ENCODE measurements around the gene TFPI. TPM values are rescaled to one million over a fixed set of nuclear protein-coding genes. Genes with fewer than 3 reads are reported as not detected.
"Not testable (repeated sequence)": the region's sequence is repeated elsewhere in the genome, so short reads cannot be mapped to it uniquely, and the experiment has no call there.

TFPI gene
- total RNA-seq, 4 donors from 2014 or later, result 7.1 to 28.9 (median 20.2) TPM

- no peak for DNase-seq
- no peak overlapping the region for H3K27ac ChIP-seq
- WGBS, 2 donors (ENCODE audit: low coverage in 1 of 2), result 96 to 100% methylated on average over 1 to 7 of the region's 7 CpGs
- intact Hi-C loops (cut with DNase I; ENCODE audit: low total_unique reads), result no loop called here
- TF ChIP-seq POLR2A (IDR thresholded peaks at IDR 0.05), result no peak
- no peak for TF ChIP-seq POLR2AphosphoS5 (IDR thresholded peaks at IDR 0.05)
- TF ChIP-seq EP300 (IDR thresholded peaks at IDR 0.05; ENCODE audit: low read depth), result no peak
- TF ChIP-seq CTCF (IDR thresholded peaks at IDR 0.05), result no peak
- in situ Hi-C loops (cut with MboI; ENCODE audit: low pct_ligation_motif_present in 1 of 4, low pct_unique_long_range_greater_than_20kb in 1 of 4, low sequenced_read_pairs in 3 of 4), result loop anchor here in 1 of 4 donors (25.0 kb wide), 1 partner anchor 317 kb away; no protein-coding TSS in a partner anchor
- H3K4me1 ChIP-seq, result no peaks in the 10 kb centered on the region
- no peaks in the 10 kb centered on the region for H3K27me3 ChIP-seq
- no peak overlapping the region for H3K4me3 ChIP-seq
- peaks cover 0 to 11% of the 10 kb centered on the region in 2 donors for H3K9me3 ChIP-seq
- H3K36me3 ChIP-seq, result no peaks in the 10 kb centered on the region
Observed at GRCh38 chr2:187520121-187520624, 34.1 kb downstream of the TFPI start.

GRCh38 chr2:187519419-187520120 is 34.7 kb downstream of the TFPI start:
- H3K36me3 ChIP-seq, result no peaks in the 10 kb centered on the region
- DNase-seq, result no peak
- TF ChIP-seq POLR2A (IDR thresholded peaks at IDR 0.05) (no peak), EP300 (IDR thresholded peaks at IDR 0.05; ENCODE audit: low read depth) (no peak), POLR2AphosphoS5 (IDR thresholded peaks at IDR 0.05) (no peak)
- intact Hi-C loops (cut with DNase I; ENCODE audit: low total_unique reads), result no loop called here
- H3K4me3 ChIP-seq, result no peak overlapping the region
- no peaks in the 10 kb centered on the region for H3K27me3 ChIP-seq
- peaks cover 0 to 11% of the 10 kb centered on the region in 2 donors for H3K9me3 ChIP-seq
- no peaks in the 10 kb centered on the region for H3K4me1 ChIP-seq
- in situ Hi-C loops (cut with MboI; ENCODE audit: low pct_ligation_motif_present in 1 of 4, low pct_unique_long_range_greater_than_20kb in 1 of 4, low sequenced_read_pairs in 3 of 4), result loop anchor here in 1 of 4 donors (25.0 kb wide), 1 partner anchor 318 kb away; no protein-coding TSS in a partner anchor
- no peak overlapping the region for H3K27ac ChIP-seq
- WGBS, 2 donors (ENCODE audit: low coverage in 1 of 2), result 90% methylated on average over 7 of the region's 7 CpGs; no CpG with 5 or more reads in 1 of the 2 donors

- 73 to 86% methylated on average over 1 of the region's 1 CpG for WGBS, 2 donors (ENCODE audit: low coverage in 1 of 2)
- DNase-seq; H3K36me3 ChIP-seq; H3K27me3 ChIP-seq; H3K4me1 ChIP-seq; intact Hi-C loops (cut with DNase I; ENCODE audit: low total_unique reads); H3K4me3 ChIP-seq; H3K27ac ChIP-seq: not testable (repeated sequence)
- in situ Hi-C loops (cut with MboI; ENCODE audit: low pct_ligation_motif_present in 1 of 4, low pct_unique_long_range_greater_than_20kb in 1 of 4, low sequenced_read_pairs in 3 of 4), result loop anchor here in 1 of 4 donors (25.0 kb wide), 1 partner anchor 319 kb away; no protein-coding TSS in a partner anchor
- H3K9me3 ChIP-seq, result peaks cover 0 to 11% of the 10 kb centered on the region in 2 donors
Observed at GRCh38 chr2:187517750-187518361, 36.4 kb downstream of the TFPI start.

GRCh38 chr2:187516630-187517510 is 37.4 kb downstream of the TFPI start:
- DNase-seq; H3K4me1 ChIP-seq; H3K27ac ChIP-seq; H3K36me3 ChIP-seq; intact Hi-C loops (cut with DNase I; ENCODE audit: low total_unique reads); H3K27me3 ChIP-seq; H3K4me3 ChIP-seq: not testable (repeated sequence)
- in situ Hi-C loops (cut with MboI; ENCODE audit: low pct_ligation_motif_present in 1 of 4, low pct_unique_long_range_greater_than_20kb in 1 of 4, low sequenced_read_pairs in 3 of 4), result loop anchor here in 1 of 4 donors (25.0 kb wide), 1 partner anchor 320 kb away; no protein-coding TSS in a partner anchor
- 85 to 88% methylated on average over 9 to 15 of the region's 15 CpGs for WGBS, 2 donors (ENCODE audit: low coverage in 1 of 2)
- peaks cover 0 to 11% of the 10 kb centered on the region in 2 donors for H3K9me3 ChIP-seq

GRCh38 chr2:187514930-187515329 is 39.3 kb downstream of the TFPI start:
- no peaks in the 10 kb centered on the region for H3K36me3 ChIP-seq
- no peaks in the 10 kb centered on the region for H3K27me3 ChIP-seq
- intact Hi-C loops (cut with DNase I; ENCODE audit: low total_unique reads) (no loop called here), in situ Hi-C loops (cut with MboI; ENCODE audit: low pct_ligation_motif_present in 1 of 4, low pct_unique_long_range_greater_than_20kb in 1 of 4, low sequenced_read_pairs in 3 of 4) (loop anchor here in 1 of 4 donors (25.0 kb wide), 1 partner anchor 322 kb away; no protein-coding TSS in a partner anchor)
- WGBS, 2 donors (ENCODE audit: low coverage in 1 of 2), result 74 to 87% methylated on average over 3 to 4 of the region's 4 CpGs
- no peak for TF ChIP-seq POLR2AphosphoS5 (IDR thresholded peaks at IDR 0.05)
- TF ChIP-seq EP300 (IDR thresholded peaks at IDR 0.05; ENCODE audit: low read depth), result no peak
- TF ChIP-seq POLR2A (IDR thresholded peaks at IDR 0.05), result no peak
- H3K4me1 ChIP-seq, result no peaks in the 10 kb centered on the region
- no peak overlapping the region for H3K27ac ChIP-seq
- peaks cover 0 to 11% of the 10 kb centered on the region in 2 donors for H3K9me3 ChIP-seq
- H3K4me3 ChIP-seq, result no peak overlapping the region
- DNase-seq, result no peak

GRCh38 chr2:187514235-187514829 is 39.9 kb downstream of the TFPI start:
- WGBS, 2 donors (ENCODE audit: low coverage in 1 of 2), result 89 to 90% methylated on average over 6 of the region's 6 CpGs
- DNase-seq; H3K36me3 ChIP-seq; intact Hi-C loops (cut with DNase I; ENCODE audit: low total_unique reads); H3K27me3 ChIP-seq; H3K27ac ChIP-seq; H3K4me1 ChIP-seq; H3K4me3 ChIP-seq: not testable (repeated sequence)
- in situ Hi-C loops (cut with MboI; ENCODE audit: low pct_ligation_motif_present in 1 of 4, low pct_unique_long_range_greater_than_20kb in 1 of 4, low sequenced_read_pairs in 3 of 4), result loop anchor here in 1 of 4 donors (25.0 kb wide), 1 partner anchor 323 kb away; no protein-coding TSS in a partner anchor
- peaks cover 0 to 11% of the 10 kb centered on the region in 2 donors for H3K9me3 ChIP-seq

GRCh38 chr2:187513460-187514234 is 40.6 kb downstream of the TFPI start:
- H3K27me3 ChIP-seq; H3K27ac ChIP-seq; intact Hi-C loops (cut with DNase I; ENCODE audit: low total_unique reads); H3K4me1 ChIP-seq; H3K36me3 ChIP-seq; H3K4me3 ChIP-seq; DNase-seq: not testable (repeated sequence)
- in situ Hi-C loops (cut with MboI; ENCODE audit: low pct_ligation_motif_present in 1 of 4, low pct_unique_long_range_greater_than_20kb in 1 of 4, low sequenced_read_pairs in 3 of 4), result loop anchor here in 1 of 4 donors (25.0 kb wide), 1 partner anchor 324 kb away; no protein-coding TSS in a partner anchor
- peaks cover 0 to 11% of the 10 kb centered on the region in 2 donors for H3K9me3 ChIP-seq
- WGBS, 2 donors (ENCODE audit: low coverage in 1 of 2), result 88 to 93% methylated on average over 5 of the region's 5 CpGs

Data from transverse colon (tissue), 4 donors.